Astrocyte (in vitro differentiated cells and primary cell): Measurements from ENCODE around the gene RAPGEF5. TPM values are rescaled to one million over a fixed set of nuclear protein-coding genes. Genes with fewer than 3 reads are reported as not detected.

Source experiments
- DNase-seq: peaks from one replicate; pipeline ENCODE4 v3.0.0-alpha.2; 2010; ENCODE audit warnings: low read depth
- FAIRE-seq: peaks from 2 replicates; lab custom pipeline; 2011; peaks lifted over from hg19 to GRCh38; lab: Jason Lieb, UNC
- H2AFZ ChIP-seq: 2 replicates; pipeline ENCODE4 v1.6.0; 2012; ENCODE audit warnings: low read depth, low read length, inconsistent platforms
- H3K27ac ChIP-seq: 2 replicates; pipeline ENCODE4 v1.5.1; 2011; ENCODE audit warnings: low read depth, low read length, inconsistent platforms
- H3K27me3 ChIP-seq: 2 replicates; pipeline ENCODE4 v1.6.0; 2011; ENCODE audit warnings: low read length, inconsistent platforms; ENCODE audit not compliant: insufficient read depth
- H3K36me3 ChIP-seq: 2 replicates; pipeline ENCODE4 v1.5.1; 2011; ENCODE audit warnings: low read length, inconsistent platforms; ENCODE audit not compliant: insufficient read depth
- H3K4me1 ChIP-seq: 2 replicates; pipeline ENCODE4 v1.5.1; 2011; ENCODE audit warnings: low read length, inconsistent platforms; ENCODE audit not compliant: insufficient read depth
- H3K4me2 ChIP-seq: 2 replicates; pipeline ENCODE4 v1.6.0; 2012; ENCODE audit warnings: low read length, inconsistent platforms
- H3K4me3 ChIP-seq: 2 replicates; pipeline ENCODE4 v1.5.1; 2011; ENCODE audit warnings: low read depth, mild to moderate bottlenecking, low read length, inconsistent platforms; ENCODE audit not compliant: insufficient read depth
- H3K79me2 ChIP-seq: 2 replicates; pipeline ENCODE4 v1.6.0; 2012; ENCODE audit warnings: mild to moderate bottlenecking, low read length, inconsistent platforms; ENCODE audit not compliant: insufficient read depth
- H3K9ac ChIP-seq: 2 replicates; pipeline ENCODE4 v1.6.0; 2012; ENCODE audit warnings: mild to moderate bottlenecking, low read length, inconsistent platforms
- H3K9me3 ChIP-seq: 2 replicates; pipeline ENCODE4 v1.5.1; 2012; ENCODE audit warnings: low read depth, mild to moderate bottlenecking, low read length, inconsistent platforms; ENCODE audit not compliant: insufficient read depth
- H4K20me1 ChIP-seq: 2 replicates; pipeline ENCODE4 v1.6.0; 2012; ENCODE audit warnings: low read length, inconsistent platforms; ENCODE audit not compliant: insufficient read depth
- H3K27ac Mint-ChIP-seq: one replicate; pipeline ENCODE4 v1.8.0; 2021; ENCODE audit warnings: mild to moderate bottlenecking, mixed read lengths; ENCODE audit not compliant: unreplicated experiment
- H3K27me3 Mint-ChIP-seq: one replicate; pipeline ENCODE4 v1.8.0; 2021; ENCODE audit warnings: low read depth, mixed read lengths; ENCODE audit not compliant: unreplicated experiment
- H3K36me3 Mint-ChIP-seq: one replicate; pipeline ENCODE4 v1.8.0; 2021; ENCODE audit warnings: low read depth, mixed read lengths; ENCODE audit not compliant: unreplicated experiment
- H3K4me1 Mint-ChIP-seq: one replicate; pipeline ENCODE4 v1.8.0; 2021; ENCODE audit warnings: low read depth, mixed read lengths; ENCODE audit not compliant: unreplicated experiment
- H3K4me3 Mint-ChIP-seq: one replicate; pipeline ENCODE4 v1.8.0; 2021; ENCODE audit warnings: mild to moderate bottlenecking, moderate library complexity, mixed read lengths; ENCODE audit not compliant: unreplicated experiment
- H3K9me3 Mint-ChIP-seq: one replicate; pipeline ENCODE4 v1.8.0; 2021; ENCODE audit warnings: mild to moderate bottlenecking, mixed read lengths; ENCODE audit not compliant: unreplicated experiment
- CTCF ChIP-seq: IDR thresholded peaks from 2 replicates; pipeline ENCODE4 v1.5.1; 2011; ENCODE audit warnings: low read depth, mild to moderate bottlenecking, inconsistent platforms, low read length, moderate library complexity; ENCODE audit not compliant: insufficient read depth
- EZH2 ChIP-seq: IDR thresholded peaks from 2 replicates; pipeline ENCODE4 v1.6.1; 2012; ENCODE audit warnings: mild to moderate bottlenecking, low read length, inconsistent platforms; ENCODE audit not compliant: insufficient read depth
- total RNA-seq: library from RNA; stranded (reverse); gene quantifications from 2 replicates; pipeline ENCODE4 v1.2.1, GENCODE V29; 2021

The RAPGEF5 gene
- total RNA-seq, 1 donor from 2014 or later: 1.0 TPM

GRCh38 chr7:22372863-22373262 is 15.9 kb upstream of the RAPGEF5 start:
- TF ChIP-seq EZH2: no peak
- no peak for TF ChIP-seq CTCF
- no peak overlapping the region for H2AFZ ChIP-seq
- H3K4me3 ChIP-seq: no peak overlapping the region
- H3K27ac ChIP-seq: no peak overlapping the region
- no peaks in the 10 kb centered on the region for H3K9me3 ChIP-seq
- no peaks in the 10 kb centered on the region for H3K36me3 Mint-ChIP-seq
- H3K9me3 Mint-ChIP-seq: no peaks in the 10 kb centered on the region
- no peak for FAIRE-seq
- no peak overlapping the region for H3K4me3 Mint-ChIP-seq
- peaks cover 13% of the 10 kb centered on the region for H3K27me3 Mint-ChIP-seq
- no peaks in the 10 kb centered on the region for H3K79me2 ChIP-seq
- peaks cover 5% of the 10 kb centered on the region for H3K4me1 Mint-ChIP-seq
- DNase-seq: no peak
- H3K27ac Mint-ChIP-seq: no peak overlapping the region
- H3K4me1 ChIP-seq: no peaks in the 10 kb centered on the region
- no peak overlapping the region for H3K9ac ChIP-seq
- H3K4me2 ChIP-seq: no peak overlapping the region
- H4K20me1 ChIP-seq: no peaks in the 10 kb centered on the region
- H3K27me3 ChIP-seq: peaks cover 6% of the 10 kb centered on the region
- H3K36me3 ChIP-seq: no peaks in the 10 kb centered on the region

- H3K27me3 ChIP-seq: peaks cover 6% of the 10 kb centered on the region
- Mint-ChIP-seq H3K4me1 (peaks cover 5% of the 10 kb centered on the region), H3K4me3 (no peak overlapping the region), H3K27ac (no peak overlapping the region), H3K9me3 (no peaks in the 10 kb centered on the region), H3K36me3 (no peaks in the 10 kb centered on the region), H3K27me3 (peaks cover 5% of the 10 kb centered on the region)
- no peak overlapping the region for H3K9ac ChIP-seq
- no peaks in the 10 kb centered on the region for H3K9me3 ChIP-seq
- no peak for FAIRE-seq
- H3K4me3 ChIP-seq: no peak overlapping the region
- no peaks in the 10 kb centered on the region for H4K20me1 ChIP-seq
- H3K27ac ChIP-seq: no peak overlapping the region
- H3K4me1 ChIP-seq: no peaks in the 10 kb centered on the region
- no peaks in the 10 kb centered on the region for H3K36me3 ChIP-seq
- TF ChIP-seq EZH2: no peak
- no peak for TF ChIP-seq CTCF
- H3K4me2 ChIP-seq: no peak overlapping the region
- H2AFZ ChIP-seq: no peak overlapping the region
- no peaks in the 10 kb centered on the region for H3K79me2 ChIP-seq
- no peak for DNase-seq
Measured at GRCh38 chr7:22371878-22372277, 14.9 kb upstream of the RAPGEF5 start.

- Histone ChIP-seq H3K9me3 (no peaks in the 10 kb centered on the region), H3K4me3 (no peak overlapping the region), H3K4me1 (no peaks in the 10 kb centered on the region), H4K20me1 (no peaks in the 10 kb centered on the region), H3K79me2 (no peaks in the 10 kb centered on the region), H3K4me2 (no peak overlapping the region), H3K27ac (no peak overlapping the region), H3K27me3 (no peaks in the 10 kb centered on the region), H2AFZ (no peak overlapping the region), H3K36me3 (no peaks in the 10 kb centered on the region), H3K9ac (no peak overlapping the region)
- Mint-ChIP-seq H3K27ac (no peak overlapping the region), H3K27me3 (peaks cover 16% of the 10 kb centered on the region), H3K4me1 (no peaks in the 10 kb centered on the region), H3K4me3 (no peak overlapping the region), H3K9me3 (no peaks in the 10 kb centered on the region), H3K36me3 (no peaks in the 10 kb centered on the region)
- FAIRE-seq (no peak), DNase-seq (no peak)
- TF ChIP-seq EZH2: no peak
- no peak for TF ChIP-seq CTCF
Measured at GRCh38 chr7:22364900-22365299, 7.9 kb upstream of the RAPGEF5 start.
